Measurements from ENCODE around the gene COPZ1. TPM values are rescaled to one million over a fixed set of nuclear protein-coding genes. Genes with fewer than 3 reads are reported as not detected.
A peak's percentile ranks its signal among the peaks of the same experiment; 100 is the strongest.

COPZ1 gene
- total RNA-seq, 1 donor from 2014 or later, result 101 TPM

DNA sequence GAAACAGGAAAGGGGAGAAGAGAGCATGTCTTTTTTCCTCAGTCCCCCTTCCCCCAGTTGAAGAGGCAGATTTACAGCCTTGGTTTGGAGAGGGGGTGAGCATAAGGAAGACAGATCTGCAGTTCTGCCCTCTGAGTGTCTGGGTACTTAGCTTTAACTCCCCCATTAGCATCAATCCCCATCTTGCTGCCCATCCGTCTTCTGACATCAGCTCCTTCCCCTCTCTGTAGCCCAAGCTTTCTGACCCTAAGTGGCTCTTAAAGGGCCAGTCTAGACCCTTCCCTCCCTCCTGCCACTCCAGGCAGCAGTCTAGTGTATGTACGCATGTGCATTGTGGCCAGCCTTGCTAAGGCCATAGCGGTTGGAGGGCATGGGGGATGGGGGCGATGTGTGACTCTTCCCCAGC, 32.0 kb downstream of the COPZ1 start:
- Mint-ChIP-seq H3K4me3 (ENCODE audit: unreplicated experiment) (no peak overlapping the region), H3K4me1 (ENCODE audit: low read depth) (peaks cover 20% of the 10 kb centered on the region), H3K9me3 (ENCODE audit: low read depth) (no peaks in the 10 kb centered on the region), H3K27me3 (ENCODE audit: low read depth) (no peaks in the 10 kb centered on the region), H3K27ac (ENCODE audit: unreplicated experiment) (peak overlapping the region; percentile 53), H3K36me3 (ENCODE audit: low read depth) (no peaks in the 10 kb centered on the region)
- DNase-seq (ENCODE audit: low spot score), result no peak
- TF ChIP-seq, protein P1, sequence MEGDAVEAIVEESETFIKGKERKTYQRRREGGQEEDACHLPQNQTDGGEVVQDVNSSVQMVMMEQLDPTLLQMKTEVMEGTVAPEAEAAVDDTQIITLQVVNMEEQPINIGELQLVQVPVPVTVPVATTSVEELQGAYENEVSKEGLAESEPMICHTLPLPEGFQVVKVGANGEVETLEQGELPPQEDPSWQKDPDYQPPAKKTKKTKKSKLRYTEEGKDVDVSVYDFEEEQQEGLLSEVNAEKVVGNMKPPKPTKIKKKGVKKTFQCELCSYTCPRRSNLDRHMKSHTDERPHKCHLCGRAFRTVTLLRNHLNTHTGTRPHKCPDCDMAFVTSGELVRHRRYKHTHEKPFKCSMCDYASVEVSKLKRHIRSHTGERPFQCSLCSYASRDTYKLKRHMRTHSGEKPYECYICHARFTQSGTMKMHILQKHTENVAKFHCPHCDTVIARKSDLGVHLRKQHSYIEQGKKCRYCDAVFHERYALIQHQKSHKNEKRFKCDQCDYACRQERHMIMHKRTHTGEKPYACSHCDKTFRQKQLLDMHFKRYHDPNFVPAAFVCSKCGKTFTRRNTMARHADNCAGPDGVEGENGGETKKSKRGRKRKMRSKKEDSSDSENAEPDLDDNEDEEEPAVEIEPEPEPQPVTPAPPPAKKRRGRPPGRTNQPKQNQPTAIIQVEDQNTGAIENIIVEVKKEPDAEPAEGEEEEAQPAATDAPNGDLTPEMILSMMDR (IDR thresholded peaks at IDR 0.05), result no peak

DNA sequence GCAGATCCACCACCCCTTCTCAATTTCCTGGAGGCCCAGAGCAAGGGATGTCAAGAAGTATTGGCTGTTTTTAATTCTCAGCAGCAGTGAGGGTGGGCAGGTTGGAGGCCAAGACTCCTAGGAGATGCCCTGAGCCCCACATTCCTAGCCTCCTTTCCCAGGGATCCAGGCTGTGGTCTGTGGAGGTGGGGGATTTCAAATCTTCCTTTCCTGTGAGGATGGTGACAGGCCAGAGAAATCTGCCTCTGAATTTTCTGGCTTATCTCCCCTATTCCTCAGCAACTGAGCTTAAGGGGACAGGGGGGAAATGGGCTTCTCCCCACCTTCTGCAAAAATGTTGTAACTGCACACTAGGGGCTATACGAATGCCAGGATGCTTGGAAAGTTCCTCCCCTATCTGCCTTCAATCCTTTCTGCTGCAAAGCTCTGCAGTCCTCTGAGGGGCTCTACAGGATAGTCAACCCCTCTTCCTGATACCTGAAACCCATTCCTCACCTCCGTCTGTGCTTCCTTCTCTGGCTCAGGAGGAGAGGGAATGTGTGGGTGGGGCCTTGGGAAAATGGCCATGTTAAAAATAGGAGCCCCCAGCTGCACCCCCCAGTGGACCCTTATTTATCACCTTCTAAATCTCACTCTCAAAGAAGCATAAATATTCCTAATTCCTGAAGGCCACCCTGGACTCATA, 32.7 kb downstream of the COPZ1 start:
- Mint-ChIP-seq H3K4me1 (ENCODE audit: low read depth) (peaks cover 13% of the 10 kb centered on the region), H3K4me3 (ENCODE audit: unreplicated experiment) (no peak overlapping the region), H3K27ac (ENCODE audit: unreplicated experiment) (no peak overlapping the region), H3K27me3 (ENCODE audit: low read depth) (no peaks in the 10 kb centered on the region), H3K9me3 (ENCODE audit: low read depth) (no peaks in the 10 kb centered on the region), H3K36me3 (ENCODE audit: low read depth) (no peaks in the 10 kb centered on the region)
- TF ChIP-seq, protein P1 (IDR thresholded peaks at IDR 0.05), result no peak
- DNase-seq (ENCODE audit: low spot score), result no peak

DNA sequence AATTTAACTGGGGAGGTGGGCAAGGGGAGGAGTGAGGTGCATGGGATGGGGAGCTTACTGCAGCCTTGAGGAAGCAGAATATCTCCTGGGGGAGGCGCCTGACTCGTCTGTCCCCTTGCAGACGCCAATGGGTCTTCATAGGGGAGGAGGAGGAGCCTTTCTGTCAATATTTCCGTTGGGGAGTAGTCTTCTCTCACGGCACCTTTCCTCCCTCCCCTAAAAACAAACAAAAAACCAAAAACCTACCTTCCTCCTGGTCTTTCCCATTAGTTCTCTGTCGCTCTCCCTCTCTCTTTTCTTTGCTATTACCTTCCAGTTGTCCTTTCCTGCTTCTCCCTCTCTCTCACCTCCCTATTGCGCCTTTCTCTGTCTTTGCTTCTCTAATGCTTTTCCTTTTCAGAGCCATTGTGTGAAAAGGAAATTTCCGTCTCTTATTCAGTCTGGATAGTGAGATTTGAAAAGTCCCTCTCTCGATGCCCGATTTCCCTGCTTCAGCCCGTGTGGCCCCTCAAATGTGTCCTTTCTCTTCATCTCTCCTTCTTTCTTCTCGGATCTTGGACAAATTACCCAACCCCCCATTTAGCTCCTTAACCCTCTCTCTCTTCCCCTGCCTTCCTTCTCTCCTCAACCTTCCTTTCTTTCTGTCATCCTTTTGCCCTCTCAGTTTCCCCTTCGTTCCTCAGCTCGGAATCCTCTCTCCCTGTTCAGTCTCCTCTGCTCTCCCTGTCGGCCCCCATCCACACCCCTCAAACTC, 33.4 kb downstream of the COPZ1 start:
- Mint-ChIP-seq H3K27me3 (ENCODE audit: low read depth) (no peaks in the 10 kb centered on the region), H3K27ac (ENCODE audit: unreplicated experiment) (no peak overlapping the region), H3K4me3 (ENCODE audit: unreplicated experiment) (no peak overlapping the region), H3K4me1 (ENCODE audit: low read depth) (peaks cover 7% of the 10 kb centered on the region), H3K36me3 (ENCODE audit: low read depth) (no peaks in the 10 kb centered on the region), H3K9me3 (ENCODE audit: low read depth) (no peaks in the 10 kb centered on the region)
- TF ChIP-seq, protein P1 (IDR thresholded peaks at IDR 0.05), result no peak
- DNase-seq (ENCODE audit: low spot score), result no peak

DNA sequence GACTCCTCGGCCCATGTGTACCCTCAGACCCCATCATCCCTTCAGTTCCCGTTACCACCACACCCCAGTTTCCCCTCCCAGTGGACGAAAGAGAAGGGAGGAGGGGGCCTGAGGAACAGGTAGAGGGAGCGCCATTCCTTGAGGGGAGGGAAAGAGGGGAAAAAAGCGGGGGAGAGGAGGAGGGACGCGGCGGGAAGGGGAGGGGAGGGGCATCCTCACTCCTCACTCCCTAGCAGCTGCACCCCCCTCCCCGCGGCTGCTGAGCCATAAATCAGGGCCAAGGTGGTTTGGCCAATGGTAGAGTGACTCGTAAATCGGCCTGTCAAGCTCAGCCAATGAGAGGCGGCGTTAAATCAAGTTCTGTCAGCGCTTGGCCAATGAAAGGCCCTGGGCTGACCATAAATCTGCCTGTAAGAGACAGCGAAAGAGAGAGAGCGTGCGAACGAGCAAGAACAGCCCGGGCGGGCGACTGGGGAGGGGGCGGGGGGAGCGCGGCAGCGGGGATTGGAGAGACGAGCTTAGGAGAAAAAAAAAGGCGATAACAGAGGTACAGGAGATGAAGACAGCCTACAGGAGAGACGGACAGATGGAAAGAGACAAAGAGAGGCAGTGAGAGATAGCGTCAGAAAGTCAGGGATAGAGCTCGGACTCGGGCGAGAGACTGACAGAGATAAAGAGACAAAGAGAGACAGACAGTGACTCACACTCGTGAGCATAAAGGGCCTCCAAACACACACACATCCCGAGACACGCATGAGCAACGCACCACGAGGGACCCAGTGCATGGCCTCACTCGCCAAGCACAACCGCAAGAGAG, 34.2 kb downstream of the COPZ1 start:
- H3K4me1 Mint-ChIP-seq (ENCODE audit: low read depth), result peaks cover 7% of the 10 kb centered on the region
- H3K27me3 Mint-ChIP-seq (ENCODE audit: low read depth), result no peaks in the 10 kb centered on the region
- no peak overlapping the region for H3K27ac Mint-ChIP-seq (ENCODE audit: unreplicated experiment)
- DNase-seq (ENCODE audit: low spot score), result peak; percentile 97
- TF ChIP-seq, protein P1 (IDR thresholded peaks at IDR 0.05), result no peak
- H3K9me3 Mint-ChIP-seq (ENCODE audit: low read depth), result no peaks in the 10 kb centered on the region
- H3K36me3 Mint-ChIP-seq (ENCODE audit: low read depth), result no peaks in the 10 kb centered on the region
- H3K4me3 Mint-ChIP-seq (ENCODE audit: unreplicated experiment), result no peak overlapping the region

DNA sequence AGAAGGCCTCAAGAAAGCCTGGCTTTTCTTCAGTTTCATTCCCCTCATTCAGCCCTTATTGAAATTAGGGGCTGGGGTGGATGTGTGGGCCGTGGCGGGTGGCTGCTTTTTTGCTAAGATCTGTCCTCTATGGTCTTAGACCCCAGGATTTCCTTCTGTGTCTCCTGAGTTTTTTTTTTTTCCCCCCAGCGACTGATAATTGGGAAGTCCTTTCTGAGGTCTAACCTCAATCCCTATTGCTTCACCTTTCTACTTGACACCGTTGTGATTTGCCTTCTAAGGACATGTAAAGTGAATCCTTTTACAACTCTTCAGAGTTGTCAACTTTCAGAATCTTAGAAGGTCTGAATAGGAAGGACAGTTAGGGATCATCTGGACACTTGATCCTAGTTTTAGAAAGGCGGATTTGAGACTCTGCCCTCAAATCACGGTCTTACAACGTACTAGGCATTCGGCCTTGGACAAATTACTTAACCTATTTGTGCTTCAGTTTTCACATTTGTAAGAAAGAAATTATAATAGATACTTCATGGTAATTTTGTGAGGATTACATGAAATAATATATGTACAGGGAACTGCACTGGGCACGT, 34.9 kb downstream of the COPZ1 start:
- Mint-ChIP-seq H3K4me1 (ENCODE audit: low read depth) (peaks cover 6% of the 10 kb centered on the region), H3K36me3 (ENCODE audit: low read depth) (no peaks in the 10 kb centered on the region), H3K27me3 (ENCODE audit: low read depth) (no peaks in the 10 kb centered on the region), H3K4me3 (ENCODE audit: unreplicated experiment) (no peak overlapping the region), H3K27ac (ENCODE audit: unreplicated experiment) (no peak overlapping the region), H3K9me3 (ENCODE audit: low read depth) (no peaks in the 10 kb centered on the region)
- DNase-seq (ENCODE audit: low spot score), result no peak
- TF ChIP-seq, protein P1 (IDR thresholded peaks at IDR 0.05), result no peak
